ENCODE data around the gene ZNF780B.
"Not testable (repeated sequence)": the region's sequence is repeated elsewhere in the genome, so short reads cannot be mapped to it uniquely, and the experiment has no call there.

The ZNF780B gene

DNA sequence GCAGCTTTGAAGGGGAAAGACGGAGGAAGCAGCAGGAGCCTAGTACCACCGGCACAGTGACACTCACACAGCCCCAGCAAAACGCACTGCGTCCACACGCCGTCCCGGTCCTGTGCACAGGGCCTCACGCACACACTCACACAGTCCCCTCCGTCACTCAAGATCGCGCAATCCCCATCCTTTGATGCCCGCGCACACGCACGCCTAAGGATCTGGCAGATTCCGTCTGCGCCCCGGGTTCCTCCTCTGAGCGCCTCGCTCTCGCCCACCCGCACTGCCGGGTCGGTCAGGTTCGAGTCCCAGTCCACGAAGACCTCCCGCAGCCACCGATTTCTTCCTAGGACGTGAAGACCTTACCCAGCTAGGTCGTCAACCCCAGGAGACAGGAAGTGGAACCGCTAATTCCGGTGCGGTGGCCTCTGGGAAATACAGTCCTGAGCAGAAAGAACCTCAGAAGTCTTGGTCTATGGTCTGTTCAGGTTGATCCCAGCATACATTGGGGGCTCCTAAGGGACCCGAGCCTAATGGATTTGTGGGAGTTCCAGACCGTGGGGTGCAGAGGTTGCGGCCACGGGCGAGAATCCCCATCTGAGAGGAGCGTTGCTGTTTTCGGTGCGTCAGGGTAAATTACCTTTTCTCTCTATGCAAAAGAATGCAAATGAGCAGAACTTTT, at the start of gene ZNF780B:
Gene ZNF780B (minus strand): TSS at position 400 of the 673 bp plus-strand sequence. CDS start 5,899 bp downstream, outside the sequence.
- DNase-seq (ENCODE audit: low read depth): peak; percentile 56

DNA sequence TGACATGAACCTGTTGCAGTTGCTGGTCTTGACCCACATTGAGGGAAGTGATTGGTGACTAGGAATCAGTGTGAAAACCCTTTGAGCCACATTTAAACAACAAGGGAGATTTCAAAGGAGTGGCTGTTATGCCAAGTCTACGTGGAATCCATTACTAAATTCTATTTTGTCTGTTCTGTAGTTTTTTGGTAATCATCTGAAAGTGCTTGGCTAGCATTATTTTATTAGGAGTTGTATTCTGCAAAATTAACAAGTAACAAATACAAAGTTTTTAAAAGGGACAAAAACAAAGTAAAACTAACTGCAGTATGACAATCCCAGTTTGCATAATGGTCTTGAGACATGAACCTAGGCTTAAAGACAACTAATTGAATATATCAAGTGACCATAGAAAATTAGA, 48.7 kb upstream of the ZNF780B start:
- DNase-seq (ENCODE audit: low read depth): no peak

- no peak for DNase-seq (ENCODE audit: low read depth)
Observed at GRCh38 chr19:40103600-40103999, 47.6 kb upstream of the ZNF780B start.

GRCh38 chr19:40101813-40102212, 45.8 kb upstream of the ZNF780B start:
- DNase-seq (ENCODE audit: low read depth): no peak

GRCh38 chr19:40093416-40093815, 37.4 kb upstream of the ZNF780B start:
- no peak for DNase-seq (ENCODE audit: low read depth)

GRCh38 chr19:40091205-40092129, 35.4 kb upstream of the ZNF780B start:
- no peak for DNase-seq (ENCODE audit: low read depth)

DNA sequence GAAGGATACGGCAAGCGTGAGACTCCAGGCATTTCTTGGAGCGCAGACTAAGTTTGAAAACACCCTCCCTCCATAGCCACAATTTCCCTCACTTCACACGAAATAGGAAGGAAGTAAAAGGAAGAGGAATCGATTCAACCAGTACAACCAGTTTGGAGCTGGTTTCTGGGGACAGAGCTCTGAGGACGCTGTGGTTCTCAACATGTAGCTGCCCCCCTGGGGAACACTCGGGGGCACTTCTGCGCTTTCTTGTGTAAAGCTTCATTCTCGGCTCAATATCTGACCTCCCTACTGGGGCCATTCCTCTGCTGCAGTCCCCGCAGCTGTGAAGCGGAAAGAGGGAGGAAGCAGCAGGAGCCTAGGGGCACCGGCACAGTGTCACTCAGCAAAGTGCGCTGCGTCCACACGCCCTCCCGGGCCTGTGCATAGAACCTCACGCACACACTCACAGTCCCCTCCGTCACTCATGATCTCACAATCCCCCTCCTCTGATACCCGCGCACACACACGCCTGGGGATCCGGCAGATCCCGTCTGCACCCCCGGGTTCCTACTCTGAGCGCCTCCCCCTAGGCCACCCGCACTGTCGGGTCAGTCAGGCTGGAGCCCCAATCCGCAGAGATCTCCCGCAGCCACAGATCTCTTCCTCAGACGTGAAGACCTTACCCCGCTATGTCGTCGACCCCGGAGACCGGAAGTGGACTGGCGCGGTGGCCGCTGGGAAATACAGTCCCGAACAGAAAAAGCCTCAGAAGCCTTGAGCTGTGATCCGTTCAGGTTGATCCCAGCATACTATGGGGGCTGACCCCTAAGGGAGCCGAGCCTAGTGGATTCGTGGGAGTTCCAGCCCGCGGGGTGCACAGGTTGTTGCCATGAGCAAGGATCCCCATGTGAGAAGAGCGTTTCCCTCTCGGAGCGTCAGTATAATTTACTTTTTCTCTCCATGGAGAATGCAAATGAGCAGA, 34.5 kb upstream of the ZNF780B start, which contains the start of gene ZNF780A:
Gene ZNF780A (minus strand): TSS at position 703 of the 964 bp plus-strand sequence. CDS start 6,190 bp downstream, outside the sequence.
- peak; percentile 56 for DNase-seq (ENCODE audit: low read depth)

- peak; percentile 52 for DNase-seq (ENCODE audit: low read depth)
Observed at GRCh38 chr19:40089462-40089861, 33.4 kb upstream of the ZNF780B start.

DNA sequence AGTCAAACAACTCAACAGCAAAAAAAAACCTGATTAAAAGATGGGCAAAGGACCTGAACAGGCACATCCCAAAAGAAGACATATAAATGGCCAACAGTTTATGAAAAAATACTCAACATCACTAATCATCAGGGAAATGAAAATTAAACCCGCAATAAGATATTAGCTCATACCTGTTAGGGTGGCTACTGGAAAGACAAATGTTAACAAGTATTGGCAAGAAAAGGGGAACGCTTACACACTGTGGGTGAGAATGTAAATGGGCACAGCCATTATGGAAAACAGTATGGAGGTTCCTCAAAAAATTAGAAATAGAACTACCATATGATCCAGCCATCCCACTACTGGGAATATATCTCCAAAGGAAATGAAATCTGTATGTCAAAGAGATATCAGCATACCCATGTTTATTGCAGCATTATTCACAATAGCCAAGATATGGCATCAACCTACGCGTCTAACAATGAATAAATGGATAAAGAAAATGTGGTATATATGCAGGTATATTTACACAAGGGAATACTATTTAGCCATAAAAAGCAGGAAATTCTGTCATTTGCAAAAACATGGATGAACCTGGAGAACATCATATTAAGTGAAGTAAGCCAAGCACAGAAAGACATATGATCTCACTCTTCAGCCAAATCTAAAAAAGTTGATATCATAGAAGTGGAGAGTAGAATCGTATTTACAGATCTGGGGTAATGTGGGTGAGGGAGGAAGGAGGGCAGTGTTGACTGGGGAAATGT, 32.4 kb upstream of the ZNF780B start:
- no peak for DNase-seq (ENCODE audit: low read depth)

GRCh38 chr19:40084948-40085347, 28.9 kb upstream of the ZNF780B start:
- DNase-seq (ENCODE audit: low read depth): no peak

DNA sequence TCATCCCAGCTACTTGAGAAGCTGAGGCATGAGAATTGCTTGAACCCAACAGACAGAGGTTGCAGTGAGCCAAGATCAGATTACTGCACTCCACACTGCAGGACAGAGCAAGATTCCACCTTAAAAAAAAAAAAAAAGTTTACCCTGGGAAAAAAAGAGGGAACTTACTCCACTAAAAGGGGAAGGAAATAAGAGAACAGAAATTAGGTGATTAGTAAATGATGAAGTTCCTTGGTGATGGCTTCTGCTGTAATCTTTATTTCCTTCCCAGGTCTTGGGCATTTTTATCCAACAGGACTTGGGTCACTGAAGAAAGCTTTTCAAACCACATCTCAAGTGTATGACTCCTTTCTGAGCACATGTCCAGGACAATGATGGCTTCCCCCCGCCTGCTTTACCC, 25.4 kb upstream of the ZNF780B start:
- no peak for DNase-seq (ENCODE audit: low read depth)

GRCh38 chr19:40080289-40080688, 24.3 kb upstream of the ZNF780B start:
- no peak for DNase-seq (ENCODE audit: low read depth)

DNA sequence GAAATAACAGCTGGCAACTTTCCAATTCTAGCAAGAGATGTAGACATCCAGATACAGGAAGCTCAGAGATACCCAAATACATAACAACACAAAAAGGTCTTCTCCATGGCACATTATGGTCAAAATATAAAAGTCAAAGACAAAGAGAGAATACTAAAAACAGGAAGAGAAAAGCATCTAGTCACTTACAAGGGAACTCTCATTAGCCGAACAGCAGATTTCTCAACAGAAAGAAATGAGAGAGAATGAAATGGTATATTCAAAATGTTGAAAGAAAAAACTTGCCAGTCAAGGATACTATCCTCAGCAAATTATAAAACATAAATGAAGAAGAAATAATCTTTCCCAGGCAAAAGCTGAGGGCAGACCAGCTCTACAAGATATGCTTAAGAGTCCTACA, 22.3 kb upstream of the ZNF780B start:
- DNase-seq (ENCODE audit: low read depth): no peak

GRCh38 chr19:40070058-40070457, 14.0 kb upstream of the ZNF780B start:
- DNase-seq (ENCODE audit: low read depth): no peak

DNA sequence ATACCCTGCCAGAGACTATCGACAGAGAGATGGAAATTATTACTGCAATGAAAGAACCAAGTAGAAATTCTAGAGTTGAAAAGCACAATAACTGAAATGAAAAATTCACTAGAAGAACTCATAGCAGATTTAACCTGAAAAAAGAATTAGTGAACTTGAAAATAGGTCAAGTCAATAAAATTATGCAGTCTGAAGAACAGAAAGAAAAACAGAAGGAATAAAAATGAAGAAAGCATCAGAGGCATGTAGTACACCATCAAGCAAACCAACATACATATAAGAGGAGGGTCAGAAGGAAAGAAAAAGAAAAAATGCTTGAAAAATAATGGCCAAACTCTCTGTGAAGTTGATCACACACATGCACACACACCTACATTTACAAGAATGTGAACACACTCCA, 3.6 kb upstream of the ZNF780B start:
- DNase-seq (ENCODE audit: low read depth): no peak

DNA sequence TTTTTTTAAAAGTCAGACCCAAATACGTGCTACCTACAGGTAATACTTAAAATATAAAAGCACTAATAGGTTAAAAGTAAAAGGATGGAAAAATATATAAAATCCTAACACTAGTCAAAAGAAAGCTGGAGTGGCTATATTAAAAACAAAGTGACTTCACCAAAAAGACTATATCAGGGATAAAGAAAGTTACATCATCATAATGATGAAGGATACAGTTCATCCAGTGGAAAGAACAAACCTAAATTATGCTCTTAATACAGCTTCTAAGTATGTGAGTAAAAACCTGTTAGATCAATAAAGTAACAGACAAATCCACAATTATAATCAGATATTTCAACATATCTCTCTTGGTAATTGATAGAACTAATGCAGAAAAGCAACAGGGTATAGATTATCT, 1.1 kb upstream of the ZNF780B start:
- DNase-seq (ENCODE audit: low read depth): no peak

DNA sequence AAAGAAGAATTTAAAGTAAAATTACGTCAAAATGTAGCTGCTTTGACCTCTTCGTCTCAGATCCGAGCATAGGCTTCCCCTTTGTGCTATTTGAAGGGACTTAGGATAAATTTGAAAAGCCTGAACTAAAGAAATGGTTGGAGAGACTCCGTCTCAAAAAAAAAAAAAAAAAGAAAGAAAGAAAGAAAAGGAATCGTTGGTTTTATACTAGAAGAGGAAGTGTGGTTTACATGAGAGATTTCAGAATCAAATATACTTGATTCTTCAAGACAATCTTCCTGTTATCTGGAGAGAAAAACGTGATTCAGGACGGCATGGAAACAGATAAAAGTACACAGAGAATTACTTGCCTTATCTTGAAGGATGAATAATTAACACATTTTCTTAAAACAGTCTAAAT, 474 bp upstream of the ZNF780B start:
- no peak for DNase-seq (ENCODE audit: low read depth)

DNA sequence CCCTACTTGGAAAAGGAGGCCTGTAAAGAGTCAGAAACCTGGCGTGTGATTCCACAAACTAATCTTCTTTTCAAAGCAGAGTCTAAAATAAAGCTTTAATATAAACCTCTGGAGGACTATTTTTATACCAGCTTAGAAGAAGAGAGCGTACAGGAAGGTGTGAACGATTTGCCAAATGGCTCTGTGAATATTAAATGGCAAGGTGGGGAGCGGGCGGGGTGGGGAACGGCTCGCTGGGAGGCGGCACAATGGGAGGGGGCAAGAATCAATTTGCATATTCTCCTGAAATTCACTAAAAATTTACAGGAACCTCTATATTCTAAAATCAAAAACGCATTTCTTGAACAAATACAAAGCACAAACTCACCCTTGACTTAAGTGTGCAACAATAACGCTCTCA, 982 bp downstream of the ZNF780B start:
- DNase-seq (ENCODE audit: low read depth): no peak

- DNase-seq (ENCODE audit: low read depth): no peak
Observed at GRCh38 chr19:40054632-40055031, 1.4 kb downstream of the ZNF780B start.

DNA sequence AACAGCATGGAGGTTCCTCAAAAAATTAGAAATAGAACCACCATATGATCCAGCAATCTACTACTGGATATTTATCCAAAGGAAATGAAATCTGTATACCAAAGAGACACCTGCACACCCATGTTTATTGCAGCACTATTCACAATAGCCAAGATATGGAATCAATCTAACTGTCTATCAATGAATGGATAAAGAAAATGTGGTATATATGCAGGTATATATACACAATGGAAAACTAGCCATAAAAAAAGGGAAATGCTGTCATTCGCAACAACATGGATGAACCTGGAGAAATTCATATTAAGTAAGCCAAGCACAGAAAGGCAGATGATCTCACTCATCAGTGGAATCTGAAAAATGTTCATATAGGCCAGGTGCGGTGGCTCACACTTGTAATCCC, 2.5 kb downstream of the ZNF780B start:
- DNase-seq (ENCODE audit: low read depth): no peak

DNA sequence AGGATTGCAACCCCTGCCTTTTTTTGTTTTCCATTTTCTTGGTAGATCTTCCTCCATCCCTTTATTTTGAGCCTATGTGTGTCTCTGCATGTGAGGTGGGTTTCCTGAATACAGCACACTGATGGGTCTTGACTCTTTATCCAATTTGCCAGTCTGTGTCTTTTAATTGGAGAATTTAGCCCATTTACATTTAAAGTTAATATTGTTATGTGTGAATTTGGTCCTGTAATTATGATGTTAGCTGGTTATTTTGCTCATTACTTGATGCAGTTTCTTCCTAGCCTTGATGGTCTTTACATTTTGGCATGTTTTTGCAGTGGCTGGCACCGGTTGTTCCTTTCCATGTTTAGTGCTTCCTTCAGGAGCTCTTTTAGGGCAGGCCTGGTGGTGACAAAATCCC, 14.3 kb downstream of the ZNF780B start:
- not testable (repeated sequence) for DNase-seq (ENCODE audit: low read depth)
